LNCaP clone FGC (cell line): ENCODE measurements around the gene UBXN6.

Source experiments
- DNase-seq: peaks from one replicate; pipeline ENCODE4 v3.0.0-alpha.2; 2011; ENCODE audit warnings: low read depth
- H3K4me3 ChIP-seq: 2 replicates; pipeline ENCODE4 v1.5.1; 2011; ENCODE audit warnings: mild to moderate bottlenecking, low read depth, low read length, control low read depth
- CTCF ChIP-seq: IDR thresholded peaks from 2 replicates; pipeline ENCODE4 v1.5.1; 2012; ENCODE audit warnings: mild to moderate bottlenecking; ENCODE audit not compliant: control insufficient read depth, insufficient read depth; ENCODE audit errors: extremely low read depth

Gene UBXN6

GRCh38 chr19:4437103-4437502 is 20.5 kb downstream of the UBXN6 start:
- H3K4me3 ChIP-seq = no peak overlapping the region
- no peak for DNase-seq
- TF ChIP-seq CTCF = no peak

GRCh38 chr19:4436231-4436630 is 21.4 kb downstream of the UBXN6 start:
- no peak for TF ChIP-seq CTCF
- no peak for DNase-seq
- no peak overlapping the region for H3K4me3 ChIP-seq

- no peak for DNase-seq
- no peak for TF ChIP-seq CTCF
- no peak overlapping the region for H3K4me3 ChIP-seq
These were observed 23.2 kb downstream of the UBXN6 start for GRCh38 chr19:4434391-4434790.

GRCh38 chr19:4432918-4433506 is 24.6 kb downstream of the UBXN6 start:
- no peak for DNase-seq
- TF ChIP-seq CTCF = no peak
- H3K4me3 ChIP-seq = no peak overlapping the region

GRCh38 chr19:4431808-4432674 is 25.6 kb downstream of the UBXN6 start:
- TF ChIP-seq CTCF = no peak

GRCh38 chr19:4431296-4431695 is 26.3 kb downstream of the UBXN6 start:
- TF ChIP-seq CTCF = no peak
- no peak for DNase-seq

More at GRCh38 chr19:4431808-4432674, 25.6 kb downstream of the UBXN6 start:
- no peak for DNase-seq
- no peak overlapping the region for H3K4me3 ChIP-seq

More at GRCh38 chr19:4431296-4431695, 26.3 kb downstream of the UBXN6 start:
- H3K4me3 ChIP-seq = no peak overlapping the region
